DND-41 (cell line): ENCODE results near the gene FMN1.

Source experiments
- ATAC-seq: fragments of 200-7000 bp; cut with Tn5 transposase; 3 replicates; pipeline ENCODE4 v1.9.1; 2021; ENCODE audit warnings: low read depth; ENCODE audit not compliant: insufficient read depth
- DNase-seq: peaks from one replicate; pipeline ENCODE4 v3.0.0-alpha.2; 2020
- H2AFZ ChIP-seq: 2 replicates; pipeline ENCODE4 v1.6.0; 2012; ENCODE audit warnings: low read depth, low read length
- H3K27ac ChIP-seq: 2 replicates; pipeline ENCODE4 v1.5.1; 2012; ENCODE audit warnings: low read length, inconsistent platforms
- H3K27me3 ChIP-seq: fragments of 200-600 bp; sonication (generic); 2 replicates; pipeline ENCODE4 v1.6.0; 2012; ENCODE audit warnings: low read length, mild to moderate bottlenecking, inconsistent platforms; ENCODE audit not compliant: insufficient read depth, poor library complexity
- H3K36me3 ChIP-seq: 2 replicates; pipeline ENCODE4 v1.5.1; 2012; ENCODE audit warnings: low read length, inconsistent platforms; ENCODE audit not compliant: insufficient read depth
- H3K4me1 ChIP-seq: 2 replicates; pipeline ENCODE4 v1.5.1; 2012; ENCODE audit warnings: mild to moderate bottlenecking, low read length; ENCODE audit not compliant: insufficient read depth
- H3K4me2 ChIP-seq: 2 replicates; pipeline ENCODE4 v1.6.0; 2012; ENCODE audit warnings: mild to moderate bottlenecking, moderate library complexity, low read length, inconsistent platforms; ENCODE audit not compliant: insufficient read depth
- H3K4me3 ChIP-seq, 2 experiments: fragments of 200-600 bp in 1 of 2; shearing (Covaris generic) in 1 of 2; 2 replicates each; pipeline ENCODE4 v1.5.1; 2012 to 2016; ENCODE audit warnings: inconsistent platforms in 2 of 2, low read length in 2 of 2, mild to moderate bottlenecking in 2 of 2, low read depth in 1 of 2, moderate library complexity in 1 of 2
- H3K79me2 ChIP-seq: 2 replicates; pipeline ENCODE4 v1.6.0; 2012; ENCODE audit warnings: low read length, inconsistent platforms; ENCODE audit not compliant: insufficient read depth
- H3K9ac ChIP-seq: 2 replicates; pipeline ENCODE4 v1.6.0; 2012; ENCODE audit warnings: low read depth, mild to moderate bottlenecking, inconsistent platforms, low read length, moderate library complexity
- H3K9me3 ChIP-seq: 2 replicates; pipeline ENCODE4 v1.5.1; 2012; ENCODE audit warnings: low read length, moderate library complexity, mild to moderate bottlenecking, inconsistent platforms; ENCODE audit not compliant: insufficient read depth, severe bottlenecking
- H4K20me1 ChIP-seq: 2 replicates; pipeline ENCODE4 v1.6.0; 2012; ENCODE audit warnings: low read length; ENCODE audit not compliant: insufficient read depth
- EZH2 ChIP-seq: IDR thresholded peaks from 3 replicates; pipeline ENCODE4 v1.6.1; 2012; ENCODE audit warnings: borderline replicate concordance, low read depth, mild to moderate bottlenecking, moderate library complexity, low read length, inconsistent platforms; ENCODE audit not compliant: severe bottlenecking
- TF ChIP-seq, protein P1 (sequence below): IDR thresholded peaks from 2 replicates; pipeline ENCODE4 v1.5.1; 2012; ENCODE audit warnings: borderline replicate concordance, low read length, moderate library complexity, mild to moderate bottlenecking; ENCODE audit not compliant: poor library complexity, severe bottlenecking; ENCODE audit errors: extremely low read depth

Gene FMN1

DNA sequence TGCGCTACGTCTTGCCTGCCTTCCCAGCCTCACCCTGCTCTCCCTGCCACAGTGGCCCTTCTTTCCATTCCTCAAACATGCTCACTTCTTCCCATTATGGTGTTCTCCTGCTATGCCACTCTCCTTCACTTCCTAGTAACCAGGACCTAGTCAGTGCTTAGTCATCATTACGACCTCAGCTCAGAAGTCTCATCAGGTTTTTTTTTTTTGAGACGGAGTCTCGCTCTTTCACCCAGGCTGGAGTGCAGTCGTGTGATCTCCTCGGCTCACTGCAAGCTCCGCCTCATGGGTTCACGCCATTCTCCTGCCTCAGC lies 327.2 kb downstream of the FMN1 start:
- ATAC-seq (no peak), DNase-seq (no peak)
- no peak overlapping the region for H3K9ac ChIP-seq
- no peaks in the 10 kb centered on the region for H3K27me3 ChIP-seq
- H4K20me1 ChIP-seq, result no peaks in the 10 kb centered on the region
- H3K79me2 ChIP-seq, result no peaks in the 10 kb centered on the region
- no peak overlapping the region for H3K4me3 ChIP-seq
- no peaks in the 10 kb centered on the region for H3K36me3 ChIP-seq
- H3K4me1 ChIP-seq, result no peaks in the 10 kb centered on the region
- H3K9me3 ChIP-seq, result no peaks in the 10 kb centered on the region
- H3K4me2 ChIP-seq, result no peak overlapping the region
- TF ChIP-seq EZH2, result no peak
- TF ChIP-seq, protein P1, sequence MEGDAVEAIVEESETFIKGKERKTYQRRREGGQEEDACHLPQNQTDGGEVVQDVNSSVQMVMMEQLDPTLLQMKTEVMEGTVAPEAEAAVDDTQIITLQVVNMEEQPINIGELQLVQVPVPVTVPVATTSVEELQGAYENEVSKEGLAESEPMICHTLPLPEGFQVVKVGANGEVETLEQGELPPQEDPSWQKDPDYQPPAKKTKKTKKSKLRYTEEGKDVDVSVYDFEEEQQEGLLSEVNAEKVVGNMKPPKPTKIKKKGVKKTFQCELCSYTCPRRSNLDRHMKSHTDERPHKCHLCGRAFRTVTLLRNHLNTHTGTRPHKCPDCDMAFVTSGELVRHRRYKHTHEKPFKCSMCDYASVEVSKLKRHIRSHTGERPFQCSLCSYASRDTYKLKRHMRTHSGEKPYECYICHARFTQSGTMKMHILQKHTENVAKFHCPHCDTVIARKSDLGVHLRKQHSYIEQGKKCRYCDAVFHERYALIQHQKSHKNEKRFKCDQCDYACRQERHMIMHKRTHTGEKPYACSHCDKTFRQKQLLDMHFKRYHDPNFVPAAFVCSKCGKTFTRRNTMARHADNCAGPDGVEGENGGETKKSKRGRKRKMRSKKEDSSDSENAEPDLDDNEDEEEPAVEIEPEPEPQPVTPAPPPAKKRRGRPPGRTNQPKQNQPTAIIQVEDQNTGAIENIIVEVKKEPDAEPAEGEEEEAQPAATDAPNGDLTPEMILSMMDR, result no peak
- H3K27ac ChIP-seq, result no peak overlapping the region
- H2AFZ ChIP-seq, result no peak overlapping the region

DNA sequence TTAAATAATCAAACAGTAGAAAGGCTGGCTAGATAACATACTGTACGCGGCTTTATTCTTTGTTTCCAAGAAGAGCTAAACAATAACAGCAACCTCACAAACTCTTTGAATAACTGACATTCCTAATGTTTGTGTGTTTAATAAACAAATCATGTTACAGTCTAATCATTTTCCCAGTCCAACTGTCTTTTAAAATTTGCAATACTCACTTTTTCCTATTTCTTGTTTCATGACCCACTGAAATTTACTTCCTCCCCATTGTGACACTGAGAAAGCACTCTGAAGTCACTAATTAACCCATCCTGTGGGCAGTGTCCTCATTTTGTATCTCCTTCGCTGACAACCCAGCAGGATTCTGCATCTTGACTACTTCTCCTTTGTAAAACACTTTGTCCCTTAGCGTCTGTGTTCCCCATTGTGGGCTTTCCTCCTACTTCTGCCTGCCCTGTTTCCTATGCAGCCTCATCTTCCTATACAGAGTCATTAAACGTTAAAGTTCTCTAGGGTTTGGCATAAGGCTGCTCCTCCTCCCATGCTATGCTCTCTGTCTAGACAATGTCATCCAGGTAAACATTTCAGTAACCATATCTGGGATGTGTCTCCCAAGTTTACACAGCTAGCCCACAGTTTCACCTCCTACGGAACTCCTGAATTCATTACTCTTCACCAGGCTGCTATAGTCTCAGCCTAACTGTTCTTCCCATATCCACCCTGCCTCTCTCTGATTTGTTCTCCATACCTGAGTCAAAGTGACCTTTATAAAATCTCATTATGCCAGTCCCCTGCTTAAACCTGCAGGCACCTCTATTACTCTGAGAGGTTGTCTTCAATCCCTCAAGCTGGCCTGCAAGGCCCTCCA lies 327.8 kb downstream of the FMN1 start:
- no peak overlapping the region for H3K9ac ChIP-seq
- H4K20me1 ChIP-seq, result no peaks in the 10 kb centered on the region
- no peaks in the 10 kb centered on the region for H3K36me3 ChIP-seq
- no peaks in the 10 kb centered on the region for H3K27me3 ChIP-seq
- no peaks in the 10 kb centered on the region for H3K79me2 ChIP-seq
- DNase-seq, result no peak
- H2AFZ ChIP-seq, result no peak overlapping the region
- no peak for ATAC-seq
- H3K4me2 ChIP-seq, result no peak overlapping the region
- H3K27ac ChIP-seq, result no peak overlapping the region
- TF ChIP-seq, protein P1, result no peak
- no peak for TF ChIP-seq EZH2
- H3K4me3 ChIP-seq, result no peak overlapping the region
- no peaks in the 10 kb centered on the region for H3K9me3 ChIP-seq
- no peaks in the 10 kb centered on the region for H3K4me1 ChIP-seq

GRCh38 chr15:32864841-32865240 lies 329.7 kb downstream of the FMN1 start:
- no peak overlapping the region for H3K4me3 ChIP-seq
- TF ChIP-seq, protein P1, result no peak
- TF ChIP-seq EZH2, result no peak
- H3K4me1 ChIP-seq, result no peaks in the 10 kb centered on the region
- no peak for DNase-seq
- H3K9ac ChIP-seq, result no peak overlapping the region
- no peak overlapping the region for H2AFZ ChIP-seq
- no peak for ATAC-seq
- H4K20me1 ChIP-seq, result no peaks in the 10 kb centered on the region
- H3K36me3 ChIP-seq, result no peaks in the 10 kb centered on the region
- H3K9me3 ChIP-seq, result no peaks in the 10 kb centered on the region
- no peaks in the 10 kb centered on the region for H3K27me3 ChIP-seq
- H3K79me2 ChIP-seq, result no peaks in the 10 kb centered on the region
- no peak overlapping the region for H3K27ac ChIP-seq
- H3K4me2 ChIP-seq, result no peak overlapping the region
